Measurements from ENCODE around the gene GLRX2.

GRCh38 chr1:193079187-193079586, 26.0 kb downstream of the GLRX2 start:
- TF ChIP-seq CTCF (conservative IDR thresholded peaks at IDR 0.05; ENCODE audit: low read depth, low read length) (no peak), EZH2 (IDR thresholded peaks at IDR 0.05; ENCODE audit: low read length, unreplicated experiment) (no peak), EZH2phosphoT487 (IDR thresholded peaks at IDR 0.05; ENCODE audit: borderline replicate concordance, low read length) (no peak)

Measured in PC-3 (cell line).